Breast epithelium (tissue), 4 donors: Measurements from ENCODE around the gene PKD1L1. TPM values are rescaled to one million over a fixed set of nuclear protein-coding genes. Genes with fewer than 3 reads are reported as not detected.
A peak's percentile ranks its signal among the peaks of the same experiment; 100 is the strongest.
"Not testable (repeated sequence)": the region's sequence is repeated elsewhere in the genome, so short reads cannot be mapped to it uniquely, and the experiment has no call there.

ENCODE experiments used
- DNase-seq, 2 donors: peaks; one replicate each; pipeline ENCODE4 v3.0.0-alpha.2; 2019; ENCODE audit warnings: low spot score in 2 of 2
- H3K27ac ChIP-seq, 2 donors: fragments of 200-600 bp; sonication (generic) in 1 of 2; one replicate each; pipeline ENCODE4 v1.5.1; 2016 to 2019; ENCODE audit warnings: mild to moderate bottlenecking in 1 of 2
- H3K27me3 ChIP-seq, 2 donors: fragments of 200-600 bp; sonication (generic) in 1 of 2; one replicate each; pipeline versions ENCODE4 v1.5.1 to v1.6.0; 2017 to 2019; ENCODE audit warnings: control low read depth in 1 of 2, mild to moderate bottlenecking in 1 of 2
- H3K36me3 ChIP-seq: fragments of 200-600 bp; one replicate; pipeline ENCODE4 v1.5.1; 2019
- H3K4me1 ChIP-seq, 2 donors: fragments of 200-600 bp; sonication (generic); one replicate each; pipeline ENCODE4 v1.5.1; 2016 to 2019; ENCODE audit warnings: control low read depth in 1 of 2
- H3K4me3 ChIP-seq, 3 donors: fragments of 200-600 bp; sonication (generic); 1 replicate in 2 of 3; 2 replicates in 1 of 3; pipeline ENCODE4 v1.5.1; 2016 to 2019; ENCODE audit warnings: mild to moderate bottlenecking in 3 of 3, moderate library complexity in 2 of 3
- H3K9me3 ChIP-seq, 2 donors: fragments of 200-600 bp; sonication (generic) in 1 of 2; one replicate each; pipeline ENCODE4 v1.5.1; 2016 to 2019; ENCODE audit warnings: control low read depth in 1 of 2
- CTCF ChIP-seq, 3 donors: fragments of 450-650 bp; IDR thresholded peaks; one replicate each; pipeline ENCODE4 v1.5.1; 2016 to 2017; ENCODE audit warnings: antibody characterized with exemption in 3 of 3, mild to moderate bottlenecking in 3 of 3, moderate library complexity in 3 of 3
- POLR2A ChIP-seq: fragments of 450-650 bp; IDR thresholded peaks from one replicate; pipeline ENCODE4 v1.6.1; 2016; ENCODE audit warnings: antibody characterized with exemption, mild to moderate bottlenecking, moderate library complexity
- POLR2AphosphoS5 ChIP-seq, 3 donors: sonication (generic); formaldehyde crosslinking; IDR thresholded peaks; one replicate each; pipeline ENCODE4 v1.6.1; 2017; ENCODE audit warnings: antibody characterized with exemption in 3 of 3
- intact Hi-C: fragments of 100-400 bp; cut with DNase I; formaldehyde crosslinking; loops from one replicate; pipeline ENCODE4 v1.15.1; 2023; ENCODE audit warnings: low total_unique reads
- total RNA-seq, 3 donors: library from RNA; depleted of rRNA; stranded (reverse); fragments of >200 nt; gene quantifications; one replicate each; pipeline ENCODE4 v1.1.0, GENCODE V29; 2016

Gene PKD1L1
- total RNA-seq, 3 donors from 2014 or later, result 0.32 to 0.44 (median 0.33) TPM

DNA sequence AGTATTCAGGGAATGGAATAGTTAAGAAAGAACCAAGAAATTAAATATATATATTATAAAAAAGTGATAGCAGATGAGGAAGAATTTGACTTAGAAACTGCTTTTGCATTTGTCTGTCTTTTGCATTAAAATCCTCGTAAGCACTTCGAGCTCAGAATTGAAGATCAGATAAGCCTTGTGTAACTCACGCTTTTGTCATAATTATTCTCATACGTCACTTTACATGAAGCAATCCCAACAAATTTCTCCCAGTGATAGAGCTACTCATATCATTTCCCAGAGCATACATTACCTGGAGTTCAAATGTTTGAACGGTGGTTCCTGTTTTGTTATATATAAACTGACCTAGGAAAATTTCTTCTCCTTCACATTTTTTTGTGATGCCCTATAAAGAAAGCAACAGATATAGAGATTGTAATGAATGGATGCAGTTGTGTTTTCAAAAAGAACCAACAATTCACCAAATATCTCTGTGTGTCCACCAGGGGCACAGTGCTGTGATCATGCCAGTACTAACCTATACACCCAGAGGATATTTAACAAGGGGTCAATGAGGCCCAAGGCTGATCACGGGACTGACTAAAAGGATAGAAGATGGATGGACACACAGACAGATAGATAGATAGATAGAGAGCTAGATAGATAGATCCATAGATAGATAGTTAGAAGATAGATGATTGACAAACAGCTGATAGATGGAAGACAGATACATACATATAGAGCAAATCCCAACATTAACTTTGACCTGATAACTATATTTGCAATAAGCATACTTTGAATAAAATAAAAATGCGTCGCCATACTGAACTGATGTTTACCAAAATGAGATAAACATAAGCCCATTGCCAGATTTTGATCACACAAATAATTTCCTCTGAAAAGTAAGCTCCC is 40.5 kb upstream of the PKD1L1 start:
- H3K27ac ChIP-seq, result no peak overlapping the region
- DNase-seq, result no peak
- H3K4me3 ChIP-seq, result no peak overlapping the region
- no peaks in the 10 kb centered on the region for H3K27me3 ChIP-seq
- no peaks in the 10 kb centered on the region for H3K4me1 ChIP-seq
- H3K9me3 ChIP-seq, result no peaks in the 10 kb centered on the region
- TF ChIP-seq POLR2AphosphoS5 (IDR thresholded peaks at IDR 0.05) (no peak), POLR2A (no peak), CTCF (IDR thresholded peaks at IDR 0.05) (no peak)
- intact Hi-C loops, result no loop called here
- H3K36me3 ChIP-seq, result no peaks in the 10 kb centered on the region

GRCh38 chr7:47982610-47983009 is 34.3 kb upstream of the PKD1L1 start:
- no peak for DNase-seq
- Histone ChIP-seq H3K9me3 (no peaks in the 10 kb centered on the region), H3K27ac (no peak overlapping the region), H3K4me1 (peaks cover 0 to 6% of the 10 kb centered on the region in 2 donors), H3K36me3 (no peaks in the 10 kb centered on the region), H3K27me3 (no peaks in the 10 kb centered on the region), H3K4me3 (no peak overlapping the region)
- no peak for TF ChIP-seq POLR2A
- intact Hi-C loops, result no loop called here

- H3K4me1 ChIP-seq, result not testable (repeated sequence)
Observed at GRCh38 chr7:47980648-47981047, 32.4 kb upstream of the PKD1L1 start.

DNA sequence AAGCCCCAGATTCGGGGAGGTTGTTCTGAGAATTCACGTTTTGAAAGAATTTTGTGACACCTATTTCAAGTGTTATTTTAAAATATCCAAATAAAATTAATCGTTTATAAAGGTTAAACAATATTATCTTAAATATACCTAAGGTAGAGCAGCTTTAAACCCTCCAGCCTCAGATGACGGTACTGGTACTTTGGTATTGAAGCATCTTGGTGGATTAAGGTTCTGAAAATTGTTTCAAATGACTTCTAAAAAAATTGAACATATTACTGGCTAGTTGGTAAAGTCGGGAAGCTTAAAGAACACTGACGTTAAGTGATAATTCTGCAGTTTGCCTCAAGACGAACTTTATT is 31.5 kb upstream of the PKD1L1 start:
- intact Hi-C loops, result no loop called here
- peak overlapping the region; percentile 90 to 93 for H3K27ac ChIP-seq
- H3K9me3 ChIP-seq, result no peaks in the 10 kb centered on the region
- H3K27me3 ChIP-seq, result no peaks in the 10 kb centered on the region
- H3K4me3 ChIP-seq, result peak overlapping the region; percentile 59 to 77 (median 75)
- TF ChIP-seq CTCF (IDR thresholded peaks at IDR 0.05) (no peak), POLR2A (no peak), POLR2AphosphoS5 (IDR thresholded peaks at IDR 0.05) (no peak)
- H3K36me3 ChIP-seq, result no peaks in the 10 kb centered on the region
- H3K4me1 ChIP-seq, result peaks cover 0 to 6% of the 10 kb centered on the region in 2 donors
- DNase-seq, result no peak

More at GRCh38 chr7:47980648-47981047, 32.4 kb upstream of the PKD1L1 start:
- H3K27me3 ChIP-seq, H3K9me3 ChIP-seq, intact Hi-C loops, H3K4me3 ChIP-seq, H3K27ac ChIP-seq, H3K36me3 ChIP-seq, DNase-seq: not testable (repeated sequence)

DNA sequence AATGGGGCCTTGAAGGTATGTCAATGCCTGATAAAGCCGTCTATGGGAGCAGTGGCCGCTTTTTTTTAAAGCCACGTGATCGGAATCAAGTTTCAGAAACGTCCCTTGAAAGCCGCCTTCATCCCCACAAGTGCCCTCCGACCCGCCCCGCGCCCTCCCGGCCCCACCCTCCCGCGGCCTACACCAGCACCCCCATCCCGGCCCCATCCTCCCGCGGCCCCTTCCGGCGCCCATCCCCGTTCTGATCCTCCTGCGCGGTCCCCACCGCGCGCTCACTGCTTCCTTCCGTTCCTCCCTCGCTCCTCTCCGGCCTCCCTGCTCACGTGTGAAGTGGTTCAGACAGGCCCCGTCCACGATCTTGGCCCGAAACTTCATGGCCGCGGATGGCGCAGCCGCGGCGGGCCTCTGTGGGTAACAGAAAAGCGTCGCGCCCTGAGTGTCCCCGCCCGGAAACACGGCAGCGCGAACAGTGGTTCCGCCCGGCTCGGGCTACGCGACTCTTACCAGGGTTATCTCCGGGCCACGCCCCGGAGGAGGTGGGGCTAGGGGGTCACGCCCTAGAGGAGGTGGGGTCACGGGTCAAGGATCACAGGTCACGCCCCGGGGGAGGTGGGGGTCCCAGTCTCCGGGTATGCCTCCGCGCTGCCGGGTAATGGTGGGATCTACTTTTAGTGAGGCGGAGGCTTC is 31.0 kb upstream of the PKD1L1 start, which contains the start of gene HUS1:
TSS of gene HUS1 (minus strand) at position 471 of the 687 bp plus-strand sequence. CDS start at position 375, 96 bp downstream.
- H3K27me3 ChIP-seq, result no peaks in the 10 kb centered on the region
- peak; percentile 69 to 82 (median 71) for TF ChIP-seq POLR2AphosphoS5 (IDR thresholded peaks at IDR 0.05)
- TF ChIP-seq CTCF (IDR thresholded peaks at IDR 0.05), result no peak
- DNase-seq, result peak; percentile 79 to 83
- intact Hi-C loops, result no loop called here
- peaks cover 0 to 6% of the 10 kb centered on the region in 2 donors for H3K4me1 ChIP-seq
- H3K36me3 ChIP-seq, result no peaks in the 10 kb centered on the region
- H3K27ac ChIP-seq, result peak within 1 kb of the TSS; percentile 90 to 93
- H3K4me3 ChIP-seq, result peak within 1 kb of the TSS; percentile 59 to 77 (median 75)
- H3K9me3 ChIP-seq, result no peaks in the 10 kb centered on the region

DNA sequence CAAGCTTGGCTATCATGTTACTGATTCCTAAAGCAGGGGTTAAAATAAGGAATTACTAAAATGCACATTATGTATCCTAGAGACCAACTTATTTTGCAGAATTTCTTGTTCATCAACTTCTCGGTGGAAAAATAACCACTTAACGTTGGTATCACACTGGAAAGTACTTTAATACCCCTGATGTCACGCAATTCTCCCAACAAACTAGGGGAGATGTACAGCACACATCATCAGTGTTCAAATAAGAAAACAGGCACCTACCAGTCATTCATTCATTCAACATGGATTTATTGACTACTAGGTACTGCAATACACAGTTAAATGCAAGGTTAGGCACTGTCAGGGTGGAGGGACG is 30.5 kb upstream of the PKD1L1 start:
- H3K4me1 ChIP-seq, result peaks cover 0 to 6% of the 10 kb centered on the region in 2 donors
- intact Hi-C loops, result no loop called here
- no peaks in the 10 kb centered on the region for H3K9me3 ChIP-seq
- no peaks in the 10 kb centered on the region for H3K36me3 ChIP-seq
- TF ChIP-seq POLR2AphosphoS5 (IDR thresholded peaks at IDR 0.05), result no peak
- H3K27ac ChIP-seq, result peak overlapping the region; percentile 90 to 93
- no peaks in the 10 kb centered on the region for H3K27me3 ChIP-seq
- DNase-seq, result no peak
- peak overlapping the region; percentile 59 to 77 (median 75) for H3K4me3 ChIP-seq
